GOT3 (cell line): Measurements from ENCODE around the gene GPR87.

Source experiments
- DNase-seq: peaks from one replicate; lab custom pipeline; 2025; ENCODE audit warnings: mixed read lengths; lab: John Stamatoyannopoulos, UW

Gene GPR87

GRCh38 chr3:151281671-151282324 is 34.8 kb downstream of the GPR87 start:
- no peak for DNase-seq

- no peak for DNase-seq
Measured at GRCh38 chr3:151278230-151278629, 38.4 kb downstream of the GPR87 start, which contains the start of gene P2RY14. TSS of gene P2RY14 (minus strand) at chr3:151278542. CDS start at chr3:151214316, 64,226 bp downstream.

GRCh38 chr3:151276687-151277042 is 40.0 kb downstream of the GPR87 start:
- no peak for DNase-seq

GRCh38 chr3:151276038-151276686 is 40.5 kb downstream of the GPR87 start:
- no peak for DNase-seq

- no peak for DNase-seq
Measured at GRCh38 chr3:151275091-151275490, 41.5 kb downstream of the GPR87 start.

- no peak for DNase-seq
Measured at GRCh38 chr3:151269631-151270030, 47.0 kb downstream of the GPR87 start.

- DNase-seq, result no peak
Measured at GRCh38 chr3:151268267-151269235, 48.1 kb downstream of the GPR87 start.

GRCh38 chr3:151267066-151267465 is 49.6 kb downstream of the GPR87 start:
- no peak for DNase-seq

GRCh38 chr3:151265866-151266265 is 50.8 kb downstream of the GPR87 start:
- no peak for DNase-seq

- no peak for DNase-seq
Measured at GRCh38 chr3:151265166-151265565, 51.5 kb downstream of the GPR87 start.

GRCh38 chr3:151264605-151265004 is 52.0 kb downstream of the GPR87 start:
- no peak for DNase-seq

- DNase-seq, result no peak
Measured at GRCh38 chr3:151262871-151263525, 53.6 kb downstream of the GPR87 start.

- DNase-seq, result no peak
Measured at GRCh38 chr3:151259664-151260063, 57.0 kb downstream of the GPR87 start.

GRCh38 chr3:151256749-151257148 is 59.9 kb downstream of the GPR87 start:
- DNase-seq, result no peak

GRCh38 chr3:151248772-151249337 is 67.8 kb downstream of the GPR87 start:
- no peak for DNase-seq
